SK-N-SH treated with all-trans-retinoic acid at 6 μM for 48 hours (cell line): ENCODE data around the gene GLP2R.

Source experiments
- ATAC-seq: fragments of 200-7000 bp; cut with Tn5 transposase; 3 replicates; pipeline ENCODE4 v1.9.1; 2020; ENCODE audit warnings: mild to moderate bottlenecking, moderate library complexity
- ARNTL ChIP-seq: fragments of 450-650 bp; formaldehyde crosslinking; IDR thresholded peaks from 2 replicates; pipeline ENCODE4 v1.5.0; 2020; ENCODE audit warnings: low read depth, mild to moderate bottlenecking, moderate library complexity, borderline replicate concordance
- CSDC2 ChIP-seq: fragments of 250-450 bp; sonication (Bioruptor Pico); IDR thresholded peaks from 2 replicates; pipeline ENCODE4 v1.5.0; 2020; ENCODE audit warnings: mild to moderate bottlenecking, moderate library complexity
- ESRRG ChIP-seq: fragments of 250-450 bp; sonication (Bioruptor Pico); IDR thresholded peaks from 2 replicates; pipeline ENCODE4 v1.6.1; 2021; ENCODE audit warnings: mild to moderate bottlenecking
- GLIS3 ChIP-seq: fragments of 250-450 bp; sonication (Bioruptor Pico); IDR thresholded peaks from 2 replicates; pipeline ENCODE4 v1.5.0; 2020; ENCODE audit warnings: mild to moderate bottlenecking, moderate library complexity
- OSR1 ChIP-seq: fragments of 250-450 bp; sonication (Bioruptor Pico); IDR thresholded peaks from 2 replicates; pipeline ENCODE4 v1.8.0; 2022; ENCODE audit warnings: moderate library complexity, mild to moderate bottlenecking, inconsistent platforms
- PPARA ChIP-seq: fragments of 250-450 bp; sonication (Bioruptor Pico); IDR thresholded peaks from 2 replicates; pipeline ENCODE4 v1.5.0; 2020; ENCODE audit warnings: mild to moderate bottlenecking, borderline replicate concordance
- RARB ChIP-seq: fragments of 250-450 bp; sonication (Bioruptor Pico); IDR thresholded peaks from 2 replicates; pipeline ENCODE4 v1.8.0; 2021; ENCODE audit warnings: mild to moderate bottlenecking, moderate library complexity
- SNAI2 ChIP-seq: fragments of 250-450 bp; sonication (Bioruptor Pico); IDR thresholded peaks from 2 replicates; pipeline ENCODE4 v1.5.0; 2020; ENCODE audit warnings: mild to moderate bottlenecking, moderate library complexity
- TCF4 ChIP-seq: fragments of 250-450 bp; sonication (Bioruptor Pico); IDR thresholded peaks from 2 replicates; pipeline ENCODE4 v1.8.0; 2021; ENCODE audit warnings: mild to moderate bottlenecking, moderate library complexity, borderline replicate concordance
- ZC3H10 ChIP-seq: fragments of 250-450 bp; sonication (Bioruptor Pico); IDR thresholded peaks from 2 replicates; pipeline ENCODE4 v1.5.1; 2021; ENCODE audit warnings: mild to moderate bottlenecking, moderate library complexity
- ZFP3 ChIP-seq: fragments of 250-450 bp; sonication (Bioruptor Pico); IDR thresholded peaks from 2 replicates; pipeline ENCODE4 v1.5.0; 2020; ENCODE audit warnings: mild to moderate bottlenecking, moderate library complexity
- ZNF565 ChIP-seq: fragments of 450-650 bp; formaldehyde crosslinking; conservative IDR thresholded peaks from 2 replicates; pipeline ENCODE4 v1.5.0; 2020; ENCODE audit warnings: low read depth, mild to moderate bottlenecking, moderate library complexity
- ZNF70 ChIP-seq: fragments of 450-650 bp; formaldehyde crosslinking; IDR thresholded peaks from 2 replicates; pipeline ENCODE4 v1.5.0; 2020; ENCODE audit warnings: mild to moderate bottlenecking, moderate library complexity
- ZNF8 ChIP-seq: fragments of 450-650 bp; formaldehyde crosslinking; IDR thresholded peaks from 2 replicates; pipeline ENCODE4 v1.5.0; 2020; ENCODE audit warnings: mild to moderate bottlenecking, moderate library complexity
- TF ChIP-seq, protein P1 (sequence below): fragments of 250-450 bp; sonication (Bioruptor Pico); IDR thresholded peaks from 2 replicates; pipeline ENCODE4 v1.5.0; 2020; ENCODE audit warnings: mild to moderate bottlenecking, moderate library complexity
- TF ChIP-seq, protein P2 (sequence below): fragments of 250-450 bp; sonication (Bioruptor Pico); IDR thresholded peaks from 2 replicates; pipeline ENCODE4 v1.8.0; 2020; ENCODE audit warnings: mild to moderate bottlenecking, moderate library complexity, borderline replicate concordance
- TF ChIP-seq, protein P3 (sequence below): fragments of 250-450 bp; sonication (Bioruptor Pico); IDR thresholded peaks from 2 replicates; pipeline ENCODE4 v1.8.0; 2021; ENCODE audit warnings: low read depth, mild to moderate bottlenecking, moderate library complexity, borderline replicate concordance
- TF ChIP-seq, protein P4 (sequence below): fragments of 250-450 bp; sonication (Bioruptor Pico); IDR thresholded peaks from 2 replicates; pipeline ENCODE4 v1.5.1; 2020; ENCODE audit warnings: low read depth, mild to moderate bottlenecking, moderate library complexity
- TF ChIP-seq, protein P5 (sequence below): fragments of 250-450 bp; sonication (Bioruptor Pico); IDR thresholded peaks from 2 replicates; pipeline ENCODE4 v1.5.1; 2021; ENCODE audit warnings: mild to moderate bottlenecking, moderate library complexity

GLP2R gene

DNA sequence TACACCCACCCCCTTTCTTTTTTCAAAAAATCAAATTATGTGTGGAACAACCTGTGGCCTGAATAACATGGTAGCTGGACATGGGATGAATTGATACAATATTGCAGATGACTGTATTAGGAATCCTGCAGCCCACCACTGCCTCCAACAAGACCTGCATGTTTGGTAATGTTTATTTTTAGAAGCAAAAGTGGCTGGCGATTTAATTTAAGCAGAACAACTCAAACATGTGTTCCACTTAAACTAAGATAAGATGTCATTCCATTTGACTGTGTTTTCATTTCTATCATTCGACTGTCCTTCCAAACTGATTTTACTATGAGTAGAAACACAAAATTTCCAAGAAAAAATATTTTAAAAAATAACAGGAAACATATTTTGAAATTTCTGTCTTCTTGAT lies 24.2 kb upstream of the GLP2R start:
- TF ChIP-seq SNAI2 (CRISPR knock-in tag) (no peak), ZFP3 (CRISPR knock-in tag) (no peak), ZNF8 (CRISPR knock-in tag) (no peak), ZNF565 (CRISPR knock-in tag) (no peak), ARNTL (CRISPR knock-in tag) (no peak)
- TF ChIP-seq, protein P1, sequence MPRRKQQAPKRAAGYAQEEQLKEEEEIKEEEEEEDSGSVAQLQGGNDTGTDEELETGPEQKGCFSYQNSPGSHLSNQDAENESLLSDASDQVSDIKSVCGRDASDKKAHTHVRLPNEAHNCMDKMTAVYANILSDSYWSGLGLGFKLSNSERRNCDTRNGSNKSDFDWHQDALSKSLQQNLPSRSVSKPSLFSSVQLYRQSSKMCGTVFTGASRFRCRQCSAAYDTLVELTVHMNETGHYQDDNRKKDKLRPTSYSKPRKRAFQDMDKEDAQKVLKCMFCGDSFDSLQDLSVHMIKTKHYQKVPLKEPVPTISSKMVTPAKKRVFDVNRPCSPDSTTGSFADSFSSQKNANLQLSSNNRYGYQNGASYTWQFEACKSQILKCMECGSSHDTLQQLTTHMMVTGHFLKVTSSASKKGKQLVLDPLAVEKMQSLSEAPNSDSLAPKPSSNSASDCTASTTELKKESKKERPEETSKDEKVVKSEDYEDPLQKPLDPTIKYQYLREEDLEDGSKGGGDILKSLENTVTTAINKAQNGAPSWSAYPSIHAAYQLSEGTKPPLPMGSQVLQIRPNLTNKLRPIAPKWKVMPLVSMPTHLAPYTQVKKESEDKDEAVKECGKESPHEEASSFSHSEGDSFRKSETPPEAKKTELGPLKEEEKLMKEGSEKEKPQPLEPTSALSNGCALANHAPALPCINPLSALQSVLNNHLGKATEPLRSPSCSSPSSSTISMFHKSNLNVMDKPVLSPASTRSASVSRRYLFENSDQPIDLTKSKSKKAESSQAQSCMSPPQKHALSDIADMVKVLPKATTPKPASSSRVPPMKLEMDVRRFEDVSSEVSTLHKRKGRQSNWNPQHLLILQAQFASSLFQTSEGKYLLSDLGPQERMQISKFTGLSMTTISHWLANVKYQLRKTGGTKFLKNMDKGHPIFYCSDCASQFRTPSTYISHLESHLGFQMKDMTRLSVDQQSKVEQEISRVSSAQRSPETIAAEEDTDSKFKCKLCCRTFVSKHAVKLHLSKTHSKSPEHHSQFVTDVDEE (CRISPR knock-in tag): no peak
- TF ChIP-seq, protein P2, sequence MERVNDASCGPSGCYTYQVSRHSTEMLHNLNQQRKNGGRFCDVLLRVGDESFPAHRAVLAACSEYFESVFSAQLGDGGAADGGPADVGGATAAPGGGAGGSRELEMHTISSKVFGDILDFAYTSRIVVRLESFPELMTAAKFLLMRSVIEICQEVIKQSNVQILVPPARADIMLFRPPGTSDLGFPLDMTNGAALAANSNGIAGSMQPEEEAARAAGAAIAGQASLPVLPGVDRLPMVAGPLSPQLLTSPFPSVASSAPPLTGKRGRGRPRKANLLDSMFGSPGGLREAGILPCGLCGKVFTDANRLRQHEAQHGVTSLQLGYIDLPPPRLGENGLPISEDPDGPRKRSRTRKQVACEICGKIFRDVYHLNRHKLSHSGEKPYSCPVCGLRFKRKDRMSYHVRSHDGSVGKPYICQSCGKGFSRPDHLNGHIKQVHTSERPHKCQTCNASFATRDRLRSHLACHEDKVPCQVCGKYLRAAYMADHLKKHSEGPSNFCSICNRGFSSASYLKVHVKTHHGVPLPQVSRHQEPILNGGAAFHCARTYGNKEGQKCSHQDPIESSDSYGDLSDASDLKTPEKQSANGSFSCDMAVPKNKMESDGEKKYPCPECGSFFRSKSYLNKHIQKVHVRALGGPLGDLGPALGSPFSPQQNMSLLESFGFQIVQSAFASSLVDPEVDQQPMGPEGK (CRISPR knock-in tag): no peak
- no peak for ATAC-seq

DNA sequence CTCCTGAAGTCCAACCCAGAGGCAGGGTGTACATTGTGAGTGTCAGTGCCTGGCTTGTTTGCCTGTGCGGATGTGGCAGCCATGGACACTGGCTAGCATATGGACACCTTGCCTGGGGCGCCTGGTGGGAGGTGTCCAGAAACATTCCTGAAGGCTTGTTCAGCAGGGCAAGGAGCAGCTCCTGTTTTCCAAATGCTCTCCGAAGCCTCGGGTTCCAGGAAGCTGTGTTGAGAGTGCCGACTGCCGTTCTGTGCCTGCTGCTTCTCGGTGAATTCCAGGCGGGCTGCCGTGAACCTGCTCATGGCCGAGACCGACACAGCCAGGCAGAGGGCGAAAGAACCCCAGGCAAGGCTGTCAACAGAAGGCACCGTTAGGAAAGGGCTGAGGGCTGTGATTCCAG lies 23.4 kb upstream of the GLP2R start:
- ATAC-seq: no peak
- no peak for TF ChIP-seq OSR1 (CRISPR knock-in tag)
- TF ChIP-seq ZC3H10: no peak
- TF ChIP-seq, protein P3, sequence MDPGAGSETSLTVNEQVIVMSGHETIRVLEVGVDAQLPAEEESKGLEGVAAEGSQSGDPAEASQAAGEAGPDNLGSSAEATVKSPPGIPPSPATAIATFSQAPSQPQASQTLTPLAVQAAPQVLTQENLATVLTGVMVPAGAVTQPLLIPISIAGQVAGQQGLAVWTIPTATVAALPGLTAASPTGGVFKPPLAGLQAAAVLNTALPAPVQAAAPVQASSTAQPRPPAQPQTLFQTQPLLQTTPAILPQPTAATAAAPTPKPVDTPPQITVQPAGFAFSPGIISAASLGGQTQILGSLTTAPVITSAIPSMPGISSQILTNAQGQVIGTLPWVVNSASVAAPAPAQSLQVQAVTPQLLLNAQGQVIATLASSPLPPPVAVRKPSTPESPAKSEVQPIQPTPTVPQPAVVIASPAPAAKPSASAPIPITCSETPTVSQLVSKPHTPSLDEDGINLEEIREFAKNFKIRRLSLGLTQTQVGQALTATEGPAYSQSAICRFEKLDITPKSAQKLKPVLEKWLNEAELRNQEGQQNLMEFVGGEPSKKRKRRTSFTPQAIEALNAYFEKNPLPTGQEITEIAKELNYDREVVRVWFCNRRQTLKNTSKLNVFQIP: no peak
- no peak for TF ChIP-seq GLIS3 (CRISPR knock-in tag)
- TF ChIP-seq CSDC2 (CRISPR knock-in tag): no peak
- no peak for TF ChIP-seq ARNTL (CRISPR knock-in tag)
- no peak for TF ChIP-seq TCF4 (CRISPR knock-in tag)
- no peak for TF ChIP-seq ESRRG (CRISPR knock-in tag)
- no peak for TF ChIP-seq ZNF8 (CRISPR knock-in tag)
- TF ChIP-seq ZNF565 (CRISPR knock-in tag): no peak
- TF ChIP-seq RARB (CRISPR knock-in tag): no peak
- no peak for TF ChIP-seq PPARA
- TF ChIP-seq, protein P4, sequence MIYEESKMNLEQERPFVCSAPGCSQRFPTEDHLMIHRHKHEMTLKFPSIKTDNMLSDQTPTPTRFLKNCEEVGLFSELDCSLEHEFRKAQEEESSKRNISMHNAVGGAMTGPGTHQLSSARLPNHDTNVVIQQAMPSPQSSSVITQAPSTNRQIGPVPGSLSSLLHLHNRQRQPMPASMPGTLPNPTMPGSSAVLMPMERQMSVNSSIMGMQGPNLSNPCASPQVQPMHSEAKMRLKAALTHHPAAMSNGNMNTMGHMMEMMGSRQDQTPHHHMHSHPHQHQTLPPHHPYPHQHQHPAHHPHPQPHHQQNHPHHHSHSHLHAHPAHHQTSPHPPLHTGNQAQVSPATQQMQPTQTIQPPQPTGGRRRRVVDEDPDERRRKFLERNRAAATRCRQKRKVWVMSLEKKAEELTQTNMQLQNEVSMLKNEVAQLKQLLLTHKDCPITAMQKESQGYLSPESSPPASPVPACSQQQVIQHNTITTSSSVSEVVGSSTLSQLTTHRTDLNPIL (CRISPR knock-in tag): no peak

DNA sequence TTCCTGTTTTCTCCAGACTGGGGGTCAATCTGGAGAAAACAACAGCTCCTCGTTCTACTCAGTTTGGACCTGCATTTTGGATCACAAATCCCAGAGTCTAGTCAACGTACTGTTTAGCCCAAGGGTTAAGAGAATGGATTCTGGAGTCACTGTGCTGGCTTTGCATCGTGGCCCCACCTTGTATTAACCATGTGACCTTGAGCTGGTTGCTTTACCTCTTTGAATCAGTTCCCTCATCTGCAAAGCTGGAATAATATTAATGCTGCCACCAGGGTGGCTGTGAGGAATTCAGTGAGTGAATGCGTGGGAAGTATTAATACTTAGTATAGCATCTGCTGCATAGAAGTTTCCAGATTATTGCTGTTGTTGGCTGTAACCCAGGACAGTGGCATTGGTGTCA lies 23.0 kb upstream of the GLP2R start:
- no peak for ATAC-seq
- TF ChIP-seq SNAI2 (CRISPR knock-in tag) (no peak), RARB (CRISPR knock-in tag) (no peak), ZFP3 (CRISPR knock-in tag) (no peak), ZNF70 (CRISPR knock-in tag) (no peak)
- TF ChIP-seq, protein P5, sequence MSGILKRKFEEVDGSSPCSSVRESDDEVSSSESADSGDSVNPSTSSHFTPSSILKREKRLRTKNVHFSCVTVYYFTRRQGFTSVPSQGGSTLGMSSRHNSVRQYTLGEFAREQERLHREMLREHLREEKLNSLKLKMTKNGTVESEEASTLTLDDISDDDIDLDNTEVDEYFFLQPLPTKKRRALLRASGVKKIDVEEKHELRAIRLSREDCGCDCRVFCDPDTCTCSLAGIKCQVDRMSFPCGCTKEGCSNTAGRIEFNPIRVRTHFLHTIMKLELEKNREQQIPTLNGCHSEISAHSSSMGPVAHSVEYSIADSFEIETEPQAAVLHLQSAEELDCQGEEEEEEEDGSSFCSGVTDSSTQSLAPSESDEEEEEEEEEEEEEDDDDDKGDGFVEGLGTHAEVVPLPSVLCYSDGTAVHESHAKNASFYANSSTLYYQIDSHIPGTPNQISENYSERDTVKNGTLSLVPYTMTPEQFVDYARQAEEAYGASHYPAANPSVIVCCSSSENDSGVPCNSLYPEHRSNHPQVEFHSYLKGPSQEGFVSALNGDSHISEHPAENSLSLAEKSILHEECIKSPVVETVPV (CRISPR knock-in tag): no peak

DNA sequence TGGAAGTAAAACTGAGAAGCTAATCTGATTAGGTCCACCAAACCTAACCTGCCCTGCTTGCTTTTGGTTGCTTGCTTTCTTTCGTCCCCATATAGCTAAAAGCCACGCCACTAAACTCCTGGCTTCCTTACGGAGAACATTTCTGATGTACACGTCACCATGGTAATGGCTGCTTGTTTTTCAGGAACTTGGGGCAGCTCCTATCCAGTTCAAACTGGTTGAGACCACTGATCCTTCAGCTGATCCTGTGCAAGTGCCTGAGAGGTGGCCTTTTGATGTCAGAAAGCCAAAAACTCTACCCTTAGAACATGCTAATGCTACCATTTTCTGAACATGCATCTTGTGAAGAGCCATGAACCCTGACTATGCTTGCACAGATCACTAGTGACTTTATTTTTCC lies 20.0 kb upstream of the GLP2R start:
- ATAC-seq: no peak
- TF ChIP-seq ZC3H10: no peak
- TF ChIP-seq ESRRG (CRISPR knock-in tag): no peak
- TF ChIP-seq ARNTL (CRISPR knock-in tag): no peak
- no peak for TF ChIP-seq OSR1 (CRISPR knock-in tag)
- TF ChIP-seq, protein P4 (CRISPR knock-in tag): no peak
- TF ChIP-seq ZNF8 (CRISPR knock-in tag): no peak
- TF ChIP-seq, protein P1 (CRISPR knock-in tag): no peak
- TF ChIP-seq RARB (CRISPR knock-in tag): no peak
- TF ChIP-seq, protein P3: no peak
- TF ChIP-seq ZNF70 (CRISPR knock-in tag): no peak
- TF ChIP-seq CSDC2 (CRISPR knock-in tag): no peak
- no peak for TF ChIP-seq GLIS3 (CRISPR knock-in tag)
- TF ChIP-seq ZFP3 (CRISPR knock-in tag): no peak
- no peak for TF ChIP-seq TCF4 (CRISPR knock-in tag)
